HCT116 (cell line): ENCODE measurements around the gene HIVEP3. TPM values are rescaled to one million over a fixed set of nuclear protein-coding genes. Genes with fewer than 3 reads are reported as not detected.

ENCODE experiments used
- ATAC-seq: fragments of 200-7000 bp; cut with Tn5 transposase; 2 replicates; pipeline ENCODE4 v1.9.1; 2020; ENCODE audit warnings: mild to moderate bottlenecking, moderate library complexity
- BruUV-seq: library from RNA; stranded (reverse); fragments of 400-500 nt; replicated peaks from 2 replicates; lab custom pipeline; 2021; lab: Mats Ljungman, UMichigan
- CTCF ChIA-PET: fragments of 300-600 bp; sonication (Branson Sonifier 250); formaldehyde crosslinking; loops from one replicate; lab custom pipeline; 2021; ENCODE audit warnings: antibody characterized with exemption; lab: Charles Lee
- POLR2A ChIA-PET: fragments of 300-600, 350-600 bp; sonication (Branson Sonifier 250); formaldehyde crosslinking; loops from one replicate; lab custom pipeline; 2021; ENCODE audit warnings: antibody characterized with exemption; lab: Charles Lee
- RAD21 ChIA-PET, 2 experiments: fragments of 300-600 bp; sonication (Branson Sonifier 250); formaldehyde crosslinking; loops; one replicate each; lab custom pipeline; 2023; ENCODE audit warnings: low total read pairs in 2 of 2; ENCODE audit not compliant: uncharacterized antibody in 2 of 2, unreplicated experiment in 2 of 2, low non-redundant PET in 1 of 2; lab: Charles Lee
- DNase-seq: peaks from one replicate; pipeline ENCODE4 v3.0.0-alpha.2; 2010; ENCODE audit warnings: low read depth, low spot score
- H2AFZ ChIP-seq: fragments of 200-600 bp; shearing (Covaris generic), sonication (generic); 2 replicates; pipeline ENCODE4 v1.6.1; 2017; ENCODE audit warnings: low read depth, mixed run types, mixed read lengths, antibody characterized with exemption, low read length; ENCODE audit not compliant: poor library complexity, severe bottlenecking
- H3K27ac ChIP-seq: 2 replicates; pipeline ENCODE4 v1.5.1; 2012; ENCODE audit warnings: low read depth, low read length
- H3K27me3 ChIP-seq: fragments of 200-600 bp; sonication (generic); 2 replicates; pipeline ENCODE4 v1.6.1; 2016; ENCODE audit warnings: mixed run types, low read length, mixed read lengths; ENCODE audit not compliant: insufficient read depth
- H3K36me3 ChIP-seq, 2 experiments: fragments of 200-500 bp in 1 of 2; fragments of 200-600 bp in 1 of 2; sonication (Bioruptor generic) in 1 of 2; sonication (generic) in 1 of 2; 2 replicates each; pipeline versions ENCODE4 v1.5.1 to v1.6.1; 2014 to 2016; ENCODE audit warnings: low read length in 2 of 2, inconsistent platforms in 1 of 2, mixed read lengths in 1 of 2, mixed run types in 1 of 2; ENCODE audit not compliant: insufficient read depth in 2 of 2, control insufficient read depth in 1 of 2
- H3K4me1 ChIP-seq, 2 experiments: fragments of 200-600 bp in 1 of 2; sonication (generic) in 1 of 2; 2 replicates each; pipeline versions ENCODE4 v1.5.1 to v1.6.1; 2012 to 2017; ENCODE audit warnings: low read length in 2 of 2, inconsistent platforms in 1 of 2, mild to moderate bottlenecking in 1 of 2, mixed read lengths in 1 of 2, mixed run types in 1 of 2, moderate library complexity in 1 of 2; ENCODE audit not compliant: insufficient read depth in 2 of 2, control insufficient read depth in 1 of 2
- H3K4me2 ChIP-seq: fragments of 200-600 bp; sonication (generic); 2 replicates; pipeline ENCODE4 v1.6.1; 2017; ENCODE audit warnings: mixed run types, low read length, mixed read lengths
- H3K4me3 ChIP-seq, 2 experiments: fragments of 200-600 bp in 1 of 2; sonication (generic) in 1 of 2; replicated peaks in 1 of 2; 2 replicates each; pipeline ENCODE4 v1.5.1; 2011 to 2016; ENCODE audit warnings: low read length in 2 of 2, control low read depth in 1 of 2, low read depth in 1 of 2, mild to moderate bottlenecking in 1 of 2, mixed read lengths in 1 of 2, mixed run types in 1 of 2
- H3K79me2 ChIP-seq: fragments of 200-600 bp; sonication (generic); 2 replicates; pipeline ENCODE4 v1.6.1; 2017; ENCODE audit warnings: mild to moderate bottlenecking, mixed run types, low read length, moderate library complexity, mixed read lengths; ENCODE audit not compliant: insufficient read depth
- H3K9ac ChIP-seq: fragments of 200-600 bp; sonication (generic); 2 replicates; pipeline ENCODE4 v1.6.1; 2016; ENCODE audit warnings: low read length, mixed read lengths
- H3K9me2 ChIP-seq: fragments of 200-600 bp; sonication (generic), shearing (Covaris generic); 2 replicates; pipeline ENCODE4 v1.6.1; 2017; ENCODE audit warnings: mixed run types, mild to moderate bottlenecking, moderate library complexity; ENCODE audit not compliant: insufficient read depth
- H3K9me3 ChIP-seq, 2 experiments: fragments of 200-500 bp in 1 of 2; fragments of 200-600 bp in 1 of 2; sonication (Bioruptor generic) in 1 of 2; sonication (generic) in 1 of 2; 2 replicates each; pipeline ENCODE4 v1.6.1; 2014 to 2017; ENCODE audit warnings: low read length in 2 of 2, mixed read lengths in 2 of 2, inconsistent platforms in 1 of 2, low read depth in 1 of 2, mild to moderate bottlenecking in 1 of 2, mixed run types in 1 of 2, moderate library complexity in 1 of 2; ENCODE audit not compliant: control insufficient read depth in 1 of 2, insufficient read depth in 1 of 2
- H4K20me1 ChIP-seq: fragments of 200-600 bp; sonication (generic), shearing (Covaris generic); 2 replicates; pipeline ENCODE4 v1.6.1; 2017; ENCODE audit warnings: mixed run types, mild to moderate bottlenecking, moderate library complexity; ENCODE audit not compliant: insufficient read depth
- CBX3 ChIP-seq: IDR thresholded peaks from 2 replicates; pipeline ENCODE4 v1.6.1; 2012; ENCODE audit warnings: low read depth
- CEBPB ChIP-seq: IDR thresholded peaks from 2 replicates; pipeline ENCODE4 v1.6.1; 2012; ENCODE audit warnings: low read depth
- EZH2phosphoT487 ChIP-seq: fragments of 200-600 bp; IDR thresholded peaks from 2 replicates; pipeline ENCODE4 v1.6.1; 2018; ENCODE audit warnings: antibody characterized with exemption, borderline replicate concordance
- FOSL1 ChIP-seq: IDR thresholded peaks from 2 replicates; pipeline ENCODE4 v1.6.1; 2012; ENCODE audit warnings: low read depth
- RAD21 ChIP-seq: IDR thresholded peaks from 2 replicates; pipeline ENCODE4 v1.6.1; 2012; ENCODE audit warnings: low read depth, mild to moderate bottlenecking
- SIN3A ChIP-seq: IDR thresholded peaks from 2 replicates; pipeline ENCODE4 v1.6.1; 2012; ENCODE audit warnings: low read depth
- SP1 ChIP-seq: IDR thresholded peaks from 2 replicates; pipeline ENCODE4 v1.6.1; 2012; ENCODE audit warnings: low read depth
- TCF7L2 ChIP-seq: IDR thresholded peaks from 2 replicates; pipeline ENCODE4 v1.7.0; 2011; ENCODE audit warnings: borderline replicate concordance, inconsistent platforms; ENCODE audit not compliant: insufficient read depth, insufficient read length; ENCODE audit errors: extremely low read depth
- ZNF274 ChIP-seq: fragments of 200-500 bp; sonication (Bioruptor generic); IDR thresholded peaks from 2 replicates; pipeline ENCODE4 v1.6.1; 2014; ENCODE audit warnings: mild to moderate bottlenecking, low read depth, low read length, inconsistent platforms
- intact Hi-C: fragments of 100-400 bp; cut with micrococcal nuclease; formaldehyde crosslinking; loops from 2 replicates; pipeline ENCODE4 v1.10.0; 2022
- total RNA-seq: library from RNA; stranded (reverse); gene quantifications from one replicate; pipeline ENCODE4 v1.2.1, GENCODE V29; 2021; ENCODE audit not compliant: unreplicated experiment
- TF ChIP-seq, protein P1 (sequence below): IDR thresholded peaks from 2 replicates; pipeline ENCODE4 v1.6.1; 2012
- TF ChIP-seq, protein P2 (sequence below): IDR thresholded peaks from 2 replicates; pipeline ENCODE4 v1.6.1; 2011; ENCODE audit warnings: mild to moderate bottlenecking, low read length, moderate library complexity; ENCODE audit not compliant: insufficient replicate concordance; ENCODE audit errors: extremely low read depth

Gene HIVEP3
- total RNA-seq, 1 experiment from 2014 or later, result 7.1 TPM

DNA sequence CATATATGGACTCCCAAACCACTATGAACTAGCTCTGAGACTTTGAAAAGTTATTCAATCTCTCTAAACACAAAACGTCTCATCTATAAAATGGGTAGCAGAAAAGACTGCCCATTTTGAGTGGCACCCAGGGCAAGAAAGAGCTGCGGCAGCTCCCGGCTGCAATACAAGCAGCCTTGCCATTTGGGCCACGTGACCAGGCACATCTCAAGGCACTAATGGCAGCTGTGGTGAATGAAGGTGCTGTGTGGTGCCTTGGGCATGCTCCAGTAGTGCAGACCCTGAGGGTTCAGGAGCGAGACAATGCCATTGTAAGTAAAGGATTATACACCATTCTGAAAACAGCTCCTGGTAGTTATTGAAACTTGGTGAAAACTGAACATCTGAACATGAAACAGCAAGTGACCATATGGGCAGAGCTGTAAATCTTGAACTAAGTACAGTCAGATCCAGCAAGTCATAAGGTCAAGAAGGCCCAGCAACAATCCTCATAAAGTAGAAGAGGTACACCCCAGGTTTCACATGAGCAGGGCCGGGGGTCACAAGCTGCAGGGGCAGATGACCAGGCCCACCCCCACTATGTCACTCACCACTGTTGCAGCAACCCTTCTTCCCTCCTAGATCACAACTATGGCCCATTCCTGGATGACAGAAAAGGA, 39.4 kb upstream of the HIVEP3 start:
- Histone ChIP-seq H3K4me1 (peaks cover 43 to 55% of the 10 kb centered on the region in 2 experiments), H3K4me2 (peak overlapping the region; percentile 49), H3K9ac (no peak overlapping the region), H2AFZ (no peak overlapping the region), H3K36me3 (no peaks in the 10 kb centered on the region), H3K9me2 (no peaks in the 10 kb centered on the region), H3K27me3 (no peaks in the 10 kb centered on the region), H3K4me3 (no peak overlapping the region), H3K79me2 (no peaks in the 10 kb centered on the region), H3K9me3 (no peaks in the 10 kb centered on the region), H3K27ac (no peak overlapping the region; the same call in 1 of the 2 replicates), H4K20me1 (no peaks in the 10 kb centered on the region)
- no TSS peak for BruUV-seq
- DNase-seq, result no peak
- intact Hi-C loops, result no loop called here
- CTCF ChIA-PET, result no interaction called here
- RAD21 ChIA-PET, result no interaction called here
- no peak for ATAC-seq
- no peak for TF ChIP-seq TCF7L2
- no peak for TF ChIP-seq CEBPB
- TF ChIP-seq CBX3, result no peak
- TF ChIP-seq, protein P1, sequence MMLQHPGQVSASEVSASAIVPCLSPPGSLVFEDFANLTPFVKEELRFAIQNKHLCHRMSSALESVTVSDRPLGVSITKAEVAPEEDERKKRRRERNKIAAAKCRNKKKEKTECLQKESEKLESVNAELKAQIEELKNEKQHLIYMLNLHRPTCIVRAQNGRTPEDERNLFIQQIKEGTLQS, result no peak
- no peak for TF ChIP-seq FOSL1
- TF ChIP-seq SIN3A, result no peak
- no peak for TF ChIP-seq EZH2phosphoT487
- no peak for TF ChIP-seq RAD21
- TF ChIP-seq SP1, result no peak
- TF ChIP-seq, protein P2, sequence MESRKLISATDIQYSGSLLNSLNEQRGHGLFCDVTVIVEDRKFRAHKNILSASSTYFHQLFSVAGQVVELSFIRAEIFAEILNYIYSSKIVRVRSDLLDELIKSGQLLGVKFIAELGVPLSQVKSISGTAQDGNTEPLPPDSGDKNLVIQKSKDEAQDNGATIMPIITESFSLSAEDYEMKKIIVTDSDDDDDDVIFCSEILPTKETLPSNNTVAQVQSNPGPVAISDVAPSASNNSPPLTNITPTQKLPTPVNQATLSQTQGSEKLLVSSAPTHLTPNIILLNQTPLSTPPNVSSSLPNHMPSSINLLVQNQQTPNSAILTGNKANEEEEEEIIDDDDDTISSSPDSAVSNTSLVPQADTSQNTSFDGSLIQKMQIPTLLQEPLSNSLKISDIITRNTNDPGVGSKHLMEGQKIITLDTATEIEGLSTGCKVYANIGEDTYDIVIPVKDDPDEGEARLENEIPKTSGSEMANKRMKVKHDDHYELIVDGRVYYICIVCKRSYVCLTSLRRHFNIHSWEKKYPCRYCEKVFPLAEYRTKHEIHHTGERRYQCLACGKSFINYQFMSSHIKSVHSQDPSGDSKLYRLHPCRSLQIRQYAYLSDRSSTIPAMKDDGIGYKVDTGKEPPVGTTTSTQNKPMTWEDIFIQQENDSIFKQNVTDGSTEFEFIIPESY, result no peak
- TF ChIP-seq ZNF274, result no peak
- POLR2A ChIA-PET, result no interaction called here
